HAP-1 (cell line): ENCODE data around the gene DRC1.

Experiments used
- DNase-seq, 2 experiments: peaks; one replicate each; pipeline ENCODE4 v3.0.0-alpha.2; 2016 to 2020; ENCODE audit warnings: low spot score in 2 of 2
- H3K27me3 ChIP-seq: fragments of 250-450 bp; sonication (Bioruptor Pico); 2 replicates; pipeline ENCODE4 v1.5.1; 2020; ENCODE audit warnings: low read depth, mild to moderate bottlenecking, moderate library complexity
- H3K36me3 ChIP-seq: fragments of 250-450 bp; sonication (Bioruptor Pico); replicated peaks from 2 replicates; pipeline ENCODE4 v1.5.1; 2020; ENCODE audit warnings: mild to moderate bottlenecking
- H3K4me1 ChIP-seq: fragments of 250-450 bp; sonication (Bioruptor Pico); 2 replicates; pipeline ENCODE4 v1.5.1; 2020; ENCODE audit warnings: mild to moderate bottlenecking
- H3K4me3 ChIP-seq: fragments of 250-450 bp; sonication (Bioruptor Pico); 2 replicates; pipeline ENCODE4 v1.5.1; 2020; ENCODE audit warnings: mild to moderate bottlenecking, moderate library complexity
- H3K9me3 ChIP-seq: fragments of 250-450 bp; sonication (Bioruptor Pico); 2 replicates; pipeline ENCODE4 v1.5.1; 2020; ENCODE audit warnings: mild to moderate bottlenecking, moderate library complexity
- in situ Hi-C: fragments of 300-500 bp; cut with MboI; formaldehyde crosslinking; loops from 3 replicates; pipeline ENCODE4 v1.14.3; 2020; ENCODE audit warnings: low sequenced_read_pairs, inconsistent platforms, mixed read lengths

Gene DRC1

GRCh38 chr2:26442301-26442700 lies 40.6 kb downstream of the DRC1 start:
- no peak for DNase-seq
- in situ Hi-C loops, result no loop called here
- Histone ChIP-seq H3K4me3 (no peak overlapping the region), H3K4me1 (peaks cover 3% of the 10 kb centered on the region; the same call in 1 of the 2 replicates), H3K36me3 (no peaks in the 10 kb centered on the region), H3K27me3 (no peaks in the 10 kb centered on the region), H3K9me3 (no peaks in the 10 kb centered on the region)

- DNase-seq, result no peak
- peaks cover 3% of the 10 kb centered on the region; the same call in 1 of the 2 replicates for H3K4me1 ChIP-seq
- H3K27me3 ChIP-seq, result no peaks in the 10 kb centered on the region
- no peaks in the 10 kb centered on the region for H3K36me3 ChIP-seq
- in situ Hi-C loops, result no loop called here
- H3K9me3 ChIP-seq, result no peaks in the 10 kb centered on the region
- H3K4me3 ChIP-seq, result no peak overlapping the region
These were observed 41.0 kb downstream of the DRC1 start for GRCh38 chr2:26442707-26443106.

DNA sequence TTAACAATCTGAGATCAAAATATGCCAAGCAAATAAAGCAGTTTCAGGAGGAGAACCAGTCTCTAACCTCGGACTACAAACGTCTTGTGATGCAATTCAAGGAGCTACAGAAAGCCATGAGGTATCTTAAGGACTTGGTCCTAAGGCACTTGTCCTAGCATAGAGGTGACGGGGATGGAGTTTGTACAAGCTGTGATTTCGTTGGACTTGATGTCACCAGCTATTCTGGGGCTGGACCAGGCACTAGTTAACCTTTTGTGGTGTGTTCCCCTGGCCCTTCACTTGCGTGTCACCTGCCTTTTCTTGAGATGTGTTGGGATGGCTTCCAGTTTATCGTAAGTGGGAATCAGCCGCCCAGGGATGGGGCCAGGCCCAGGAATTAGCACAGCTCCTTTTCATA lies 42.5 kb downstream of the DRC1 start:
- Histone ChIP-seq H3K4me1 (peaks cover 3% of the 10 kb centered on the region; the same call in 1 of the 2 replicates), H3K9me3 (no peaks in the 10 kb centered on the region), H3K27me3 (no peaks in the 10 kb centered on the region), H3K4me3 (no peak overlapping the region), H3K36me3 (no peaks in the 10 kb centered on the region)
- no peak for DNase-seq
- in situ Hi-C loops, result no loop called here

- in situ Hi-C loops, result no loop called here
- no peak overlapping the region for H3K4me3 ChIP-seq
- no peak for DNase-seq
- H3K36me3 ChIP-seq, result no peaks in the 10 kb centered on the region
- no peaks in the 10 kb centered on the region for H3K4me1 ChIP-seq
- no peaks in the 10 kb centered on the region for H3K27me3 ChIP-seq
- no peaks in the 10 kb centered on the region for H3K9me3 ChIP-seq
These were observed 46.9 kb downstream of the DRC1 start for GRCh38 chr2:26448651-26449050.

GRCh38 chr2:26449278-26450030 lies 47.7 kb downstream of the DRC1 start:
- H3K4me3 ChIP-seq, result no peak overlapping the region
- no peaks in the 10 kb centered on the region for H3K4me1 ChIP-seq
- H3K9me3 ChIP-seq, result no peaks in the 10 kb centered on the region
- no peaks in the 10 kb centered on the region for H3K27me3 ChIP-seq
- in situ Hi-C loops, result no loop called here
- no peaks in the 10 kb centered on the region for H3K36me3 ChIP-seq
- no peak for DNase-seq

- Histone ChIP-seq H3K4me1 (no peaks in the 10 kb centered on the region), H3K4me3 (no peak overlapping the region), H3K9me3 (no peaks in the 10 kb centered on the region), H3K36me3 (no peaks in the 10 kb centered on the region), H3K27me3 (no peaks in the 10 kb centered on the region)
- in situ Hi-C loops, result no loop called here
- no peak for DNase-seq
These were observed 48.4 kb downstream of the DRC1 start for GRCh38 chr2:26450031-26450635.

DNA sequence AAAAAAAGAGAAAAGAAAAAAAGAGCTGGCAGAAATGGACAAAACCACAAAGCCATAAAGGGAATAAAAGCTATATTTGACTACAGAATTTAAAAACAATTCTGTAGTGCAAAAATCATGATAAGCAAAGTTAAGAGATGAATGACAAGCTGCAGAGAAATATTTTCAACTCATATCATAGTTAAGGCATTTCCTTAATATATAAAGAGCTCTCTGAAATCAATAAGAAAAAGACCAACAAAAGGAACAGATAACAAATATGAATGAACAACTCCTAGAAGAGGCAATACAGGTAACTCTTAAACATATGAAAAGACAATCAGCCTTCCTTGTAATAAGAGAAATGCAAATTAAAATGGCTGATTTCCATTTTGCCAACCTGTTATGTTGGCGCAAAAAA lies 50.0 kb downstream of the DRC1 start:
- H3K9me3 ChIP-seq, result no peaks in the 10 kb centered on the region
- no peaks in the 10 kb centered on the region for H3K4me1 ChIP-seq
- no peak for DNase-seq
- no peaks in the 10 kb centered on the region for H3K27me3 ChIP-seq
- no peaks in the 10 kb centered on the region for H3K36me3 ChIP-seq
- H3K4me3 ChIP-seq, result no peak overlapping the region
- in situ Hi-C loops, result no loop called here

- DNase-seq, result no peak
- H3K36me3 ChIP-seq, result no peaks in the 10 kb centered on the region
- no peaks in the 10 kb centered on the region for H3K27me3 ChIP-seq
- H3K4me1 ChIP-seq, result no peaks in the 10 kb centered on the region
- no peak overlapping the region for H3K4me3 ChIP-seq
- in situ Hi-C loops, result no loop called here
- no peaks in the 10 kb centered on the region for H3K9me3 ChIP-seq
These were observed 52.0 kb downstream of the DRC1 start for GRCh38 chr2:26453421-26454329.

DNA sequence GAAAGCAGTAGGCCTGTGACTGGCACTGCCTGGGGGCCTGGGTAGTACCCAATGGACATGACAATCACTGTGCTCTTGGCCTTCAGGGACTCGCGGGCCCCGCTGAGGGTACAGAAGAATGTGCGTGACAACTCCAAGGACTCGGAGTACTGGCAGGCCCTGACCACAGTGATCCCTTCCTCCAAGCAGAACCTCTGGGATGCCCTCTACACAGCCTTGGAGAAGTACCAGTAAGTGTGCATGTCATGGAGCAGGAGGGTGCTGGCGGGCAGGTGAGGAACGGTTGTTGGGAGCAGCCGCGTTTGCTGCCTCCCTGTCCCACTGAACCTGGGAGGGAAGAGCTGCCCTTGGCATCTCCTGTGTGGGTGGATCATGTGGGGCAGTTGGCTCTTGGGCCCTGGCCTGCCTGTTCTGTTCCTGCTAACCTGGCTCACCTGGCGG lies 52.9 kb downstream of the DRC1 start:
- in situ Hi-C loops, result no loop called here
- Histone ChIP-seq H3K27me3 (no peaks in the 10 kb centered on the region), H3K9me3 (no peaks in the 10 kb centered on the region), H3K4me1 (no peaks in the 10 kb centered on the region), H3K36me3 (no peaks in the 10 kb centered on the region), H3K4me3 (no peak overlapping the region)
- no peak for DNase-seq

DNA sequence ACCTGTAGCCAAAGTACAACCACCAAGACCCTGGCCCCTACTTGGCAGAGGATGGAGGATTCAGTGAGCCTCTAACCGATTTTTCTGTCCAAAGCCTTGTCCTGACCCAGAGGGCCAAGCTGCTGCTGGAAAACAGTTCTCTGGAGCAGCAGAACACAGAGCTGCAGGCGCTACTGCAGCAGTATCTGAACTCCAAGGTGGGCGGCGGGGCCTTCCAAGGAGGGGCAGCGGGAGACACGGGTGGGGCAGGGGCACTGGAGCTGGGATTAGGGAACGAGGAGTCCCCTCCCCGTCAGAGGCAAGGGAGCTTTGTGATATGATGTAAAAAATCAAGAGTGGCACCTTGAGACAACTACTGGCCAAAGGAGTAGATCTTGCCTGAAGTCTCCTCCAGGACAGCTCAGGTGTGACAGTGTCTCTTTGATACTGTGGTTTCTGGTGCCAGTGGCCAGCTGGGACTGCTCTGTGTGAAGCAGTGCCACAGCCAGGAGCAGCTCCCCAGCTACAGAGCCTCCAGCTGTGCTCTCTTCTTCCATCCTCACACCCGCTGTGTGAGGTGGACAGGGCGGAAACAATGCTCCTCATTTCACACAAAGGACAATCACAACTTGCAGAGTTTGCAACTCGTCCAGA lies 53.4 kb downstream of the DRC1 start:
- no peaks in the 10 kb centered on the region for H3K4me1 ChIP-seq
- in situ Hi-C loops, result no loop called here
- H3K4me3 ChIP-seq, result no peak overlapping the region
- no peaks in the 10 kb centered on the region for H3K27me3 ChIP-seq
- no peaks in the 10 kb centered on the region for H3K36me3 ChIP-seq
- no peaks in the 10 kb centered on the region for H3K9me3 ChIP-seq
- no peak for DNase-seq

DNA sequence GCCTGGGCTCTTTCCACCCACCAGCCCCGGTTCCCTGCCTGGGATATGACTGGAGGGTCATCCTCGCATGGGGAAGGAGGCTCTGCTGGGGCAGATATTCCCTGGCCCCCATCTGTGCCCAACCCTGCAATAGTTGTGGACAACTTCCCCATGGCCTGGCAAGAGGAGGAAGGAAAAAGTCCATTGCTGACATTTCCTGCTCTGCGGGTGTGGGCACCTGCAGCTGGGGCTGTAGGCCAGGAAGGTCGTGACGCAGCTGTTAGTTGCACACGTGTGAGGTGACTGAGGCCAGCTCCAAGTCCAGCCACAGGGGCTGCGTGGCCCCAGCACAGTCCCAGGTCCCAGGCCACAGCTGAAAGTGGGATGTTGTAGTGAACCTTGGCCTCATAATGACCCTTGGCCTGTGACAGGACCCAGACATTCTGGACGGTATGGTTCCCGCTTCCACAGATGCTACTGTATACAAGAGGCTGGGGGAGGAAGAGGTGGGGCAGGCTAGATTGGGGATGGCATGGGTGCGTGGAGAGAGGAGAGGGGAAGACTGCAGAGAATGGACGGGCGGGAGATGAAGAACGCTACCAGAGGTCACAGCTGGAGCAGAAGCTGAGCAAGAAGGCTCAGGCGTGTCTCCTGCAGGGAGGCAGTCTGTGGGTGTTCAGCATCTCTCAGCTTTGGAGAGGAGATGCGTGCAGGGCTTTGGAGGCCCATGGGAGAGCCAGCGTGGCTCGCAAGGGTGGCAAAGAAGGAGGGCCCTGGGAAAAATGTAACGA lies 54.1 kb downstream of the DRC1 start:
- Histone ChIP-seq H3K9me3 (no peaks in the 10 kb centered on the region), H3K4me1 (no peaks in the 10 kb centered on the region), H3K27me3 (no peaks in the 10 kb centered on the region), H3K4me3 (no peak overlapping the region), H3K36me3 (no peaks in the 10 kb centered on the region)
- no peak for DNase-seq
- in situ Hi-C loops, result no loop called here

DNA sequence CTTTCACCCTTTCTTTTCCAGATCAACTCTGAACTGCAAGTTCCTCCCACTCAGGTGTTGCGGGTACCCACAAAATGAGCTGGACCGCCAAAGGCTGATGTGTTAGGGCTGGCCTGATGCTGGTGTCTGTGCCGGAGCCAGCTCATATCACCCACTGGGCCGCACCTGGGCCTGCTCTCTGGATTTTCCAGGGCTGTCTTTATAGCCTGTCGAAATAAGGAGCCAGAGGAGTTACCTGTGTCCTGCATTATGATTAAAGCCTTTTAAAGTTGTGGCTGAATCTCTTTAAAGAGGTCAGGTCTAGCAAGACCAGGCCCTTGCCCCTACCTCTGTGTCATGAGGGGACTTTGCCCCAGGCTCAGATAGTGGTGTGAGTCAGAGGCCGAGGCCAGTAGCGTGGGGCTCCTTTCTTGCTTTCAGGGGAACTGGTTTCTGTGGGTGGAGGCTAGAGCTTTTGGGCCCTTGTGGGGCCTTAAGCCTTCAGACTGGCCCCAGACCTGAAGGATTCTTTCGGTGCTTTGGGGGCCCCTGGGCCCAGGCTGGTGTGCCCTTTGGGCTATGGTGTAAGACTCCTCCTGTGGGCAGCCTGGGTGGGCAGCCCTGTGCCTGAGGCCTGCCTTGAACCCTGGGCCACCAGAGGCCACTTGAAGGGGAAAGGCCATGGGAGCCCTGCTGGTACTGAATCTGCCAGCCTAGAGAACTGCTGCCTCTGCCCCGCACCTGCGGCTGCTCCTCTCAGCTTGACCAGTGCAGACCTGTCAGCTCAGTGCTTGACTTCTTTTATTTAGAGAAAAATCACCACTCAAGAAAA lies 54.9 kb downstream of the DRC1 start:
- DNase-seq, result no peak
- in situ Hi-C loops, result no loop called here
- no peak overlapping the region for H3K4me3 ChIP-seq

More for the DNA sequence above, 54.9 kb downstream of the DRC1 start:
- no peaks in the 10 kb centered on the region for H3K4me1 ChIP-seq
- H3K27me3 ChIP-seq, result no peaks in the 10 kb centered on the region
- no peaks in the 10 kb centered on the region for H3K36me3 ChIP-seq
- no peaks in the 10 kb centered on the region for H3K9me3 ChIP-seq
